H1 (cell line): ENCODE results near the gene MSI2. TPM values are rescaled to one million over a fixed set of nuclear protein-coding genes. Genes with fewer than 3 reads are reported as not detected.

ENCODE experiments used
- CTCF ChIA-PET: fragments of 300-600 bp; sonication (Branson Sonifier 250); formaldehyde crosslinking; loops from one replicate; lab custom pipeline; 2021; ENCODE audit not compliant: partially characterized antibody; lab: Charles Lee
- POLR2A ChIA-PET: fragments of 300-600 bp; sonication (Branson Sonifier 250); formaldehyde crosslinking; loops from one replicate; lab custom pipeline; 2021; ENCODE audit warnings: inconsistent platforms; ENCODE audit not compliant: partially characterized antibody; lab: Charles Lee
- DNase-seq, 2 experiments: peaks; one replicate each; pipeline versions ENCODE4 v3.0.0 to v3.0.0-alpha.2; 2010 to 2022; ENCODE audit warnings: low spot score in 2 of 2, low read depth in 1 of 2, mixed read lengths in 1 of 2
- FAIRE-seq: peaks from 2 replicates; lab custom pipeline; 2011; peaks lifted over from hg19 to GRCh38; lab: Jason Lieb, UNC
- H2AFZ ChIP-seq: 2 replicates; pipeline ENCODE4 v1.8.1; 2012; ENCODE audit warnings: low read length, inconsistent platforms
- H2AK5ac ChIP-seq: 2 replicates; pipeline ENCODE4 v1.6.1; 2013; ENCODE audit warnings: low read depth, low read length
- H2BK120ac ChIP-seq: replicated peaks from 2 replicates; pipeline ENCODE3; 2013; ENCODE audit warnings: low read depth, low read length, inconsistent platforms
- H2BK12ac ChIP-seq: 2 replicates; pipeline ENCODE4 v1.6.1; 2013; ENCODE audit warnings: low read depth, low read length
- H2BK15ac ChIP-seq: 2 replicates; pipeline ENCODE4 v1.6.1; 2013; ENCODE audit warnings: low read length
- H2BK20ac ChIP-seq: 2 replicates; pipeline ENCODE4 v1.6.1; 2013; ENCODE audit warnings: low read length
- H2BK5ac ChIP-seq: 2 replicates; pipeline ENCODE4 v1.6.1; 2013; ENCODE audit warnings: low read depth, low read length
- H3K14ac ChIP-seq: 2 replicates; pipeline ENCODE4 v1.6.1; 2013; ENCODE audit warnings: inconsistent platforms; ENCODE audit not compliant: insufficient read length
- H3K18ac ChIP-seq: 2 replicates; pipeline ENCODE4 v1.6.1; 2013; ENCODE audit warnings: low read length; ENCODE audit errors: extremely low read depth
- H3K23ac ChIP-seq: 2 replicates; pipeline ENCODE4 v1.6.1; 2013; ENCODE audit warnings: inconsistent platforms; ENCODE audit not compliant: insufficient read length
- H3K23me2 ChIP-seq: 2 replicates; pipeline ENCODE4 v1.6.1; 2013; ENCODE audit warnings: low read depth, low read length
- H3K27ac ChIP-seq: 2 replicates; pipeline ENCODE4 v1.6.1; 2011; ENCODE audit warnings: low read depth, low read length, inconsistent platforms
- H3K27me3 ChIP-seq, 4 experiments: replicated peaks in 1 of 4; 1 replicate in 1 of 4; 2 replicates in 3 of 4; pipeline versions ENCODE4 v1.6.1 to v1.8.1; 2011 to 2013; ENCODE audit warnings: low read length in 3 of 4, mild to moderate bottlenecking in 3 of 4, inconsistent platforms in 2 of 4, mixed read lengths in 2 of 4, moderate library complexity in 1 of 4; ENCODE audit not compliant: control insufficient read depth in 3 of 4, insufficient read depth in 3 of 4; ENCODE audit errors: extremely low read depth in 1 of 4
- H3K36me3 ChIP-seq, 4 experiments: 2 replicates each; pipeline versions ENCODE4 v1.6.1 to v1.8.1; 2011 to 2013; ENCODE audit warnings: mild to moderate bottlenecking in 4 of 4, low read length in 3 of 4, moderate library complexity in 2 of 4, control low read depth in 1 of 4, inconsistent platforms in 1 of 4; ENCODE audit not compliant: insufficient read depth in 4 of 4, control insufficient read depth in 2 of 4
- H3K4ac ChIP-seq: replicated peaks from 2 replicates; pipeline ENCODE3; 2013; ENCODE audit warnings: low read length, low read depth, mixed read lengths, inconsistent platforms; ENCODE audit not compliant: insufficient read length
- H3K4me1 ChIP-seq, 4 experiments: replicated peaks in 1 of 4; 1 replicate in 1 of 4; 2 replicates in 3 of 4; pipeline versions ENCODE4 v1.6.1 to v1.8.1; 2011 to 2013; ENCODE audit warnings: low read length in 3 of 4, inconsistent platforms in 2 of 4, mixed read lengths in 1 of 4; ENCODE audit not compliant: insufficient read depth in 4 of 4, control insufficient read depth in 3 of 4
- H3K4me2 ChIP-seq, 2 experiments: 2 replicates each; pipeline versions ENCODE4 v1.6.1 to v1.8.1; 2011 to 2013; ENCODE audit warnings: low read depth in 2 of 2, low read length in 2 of 2, control low read depth in 1 of 2, inconsistent platforms in 1 of 2, mild to moderate bottlenecking in 1 of 2; ENCODE audit not compliant: insufficient read depth in 1 of 2
- H3K4me3 ChIP-seq, 4 experiments: fragments of 200-600, 300-600 bp in 1 of 4; sonication (generic), shearing (Covaris generic), sonication (Bioruptor Twin) in 1 of 4; 2 replicates each; pipeline versions ENCODE4 v1.5.1 to v1.8.1; 2011 to 2016; ENCODE audit warnings: low read length in 4 of 4, low read depth in 3 of 4, control low read depth in 2 of 4, inconsistent platforms in 2 of 4, mild to moderate bottlenecking in 2 of 4, mixed read lengths in 1 of 4, moderate library complexity in 1 of 4; ENCODE audit not compliant: insufficient read depth in 2 of 4; ENCODE audit errors: extremely low read depth in 1 of 4
- H3K56ac ChIP-seq: replicated peaks from 2 replicates; pipeline ENCODE3; 2013; ENCODE audit warnings: low read depth, mild to moderate bottlenecking, mixed read lengths, low read length, inconsistent platforms; ENCODE audit not compliant: insufficient read length
- H3K79me1 ChIP-seq: 2 replicates; pipeline ENCODE4 v1.6.1; 2013; ENCODE audit warnings: low read depth, low read length, control low read depth
- H3K79me2 ChIP-seq, 2 experiments: 2 replicates each; pipeline versions ENCODE4 v1.6.1 to v1.8.1; 2012 to 2013; ENCODE audit warnings: low read length in 2 of 2, mild to moderate bottlenecking in 2 of 2, inconsistent platforms in 1 of 2; ENCODE audit not compliant: insufficient read depth in 2 of 2, control insufficient read depth in 1 of 2
- H3K9ac ChIP-seq, 4 experiments: replicated peaks in 1 of 4; 1 replicate in 1 of 4; 2 replicates in 3 of 4; pipeline versions ENCODE4 v1.6.1 to v1.8.1; 2011 to 2013; ENCODE audit warnings: low read depth in 3 of 4, low read length in 3 of 4, control low read depth in 2 of 4, mild to moderate bottlenecking in 2 of 4, moderate library complexity in 2 of 4, inconsistent platforms in 1 of 4; ENCODE audit errors: extremely low read depth in 1 of 4
- H3K9me3 ChIP-seq, 2 experiments: 2 replicates each; pipeline versions ENCODE4 v1.6.1 to v1.8.1; 2012 to 2013; ENCODE audit warnings: mild to moderate bottlenecking in 2 of 2, moderate library complexity in 2 of 2, control low read depth in 1 of 2, inconsistent platforms in 1 of 2, low read depth in 1 of 2, low read length in 1 of 2, mixed read lengths in 1 of 2; ENCODE audit not compliant: insufficient read depth in 2 of 2
- H4K20me1 ChIP-seq, 2 experiments: replicated peaks in 1 of 2; 2 replicates each; pipeline versions ENCODE3 to v1.8.1; 2011 to 2013; ENCODE audit warnings: inconsistent platforms in 2 of 2, low read length in 2 of 2, mild to moderate bottlenecking in 1 of 2; ENCODE audit not compliant: insufficient read depth in 2 of 2, control insufficient read depth in 1 of 2
- H4K5ac ChIP-seq: 2 replicates; pipeline ENCODE4 v1.6.1; 2013; ENCODE audit warnings: low read length, low read depth, mixed read lengths, inconsistent platforms; ENCODE audit not compliant: insufficient read length
- H4K8ac ChIP-seq: 2 replicates; pipeline ENCODE4 v1.8.0; 2013; ENCODE audit warnings: mild to moderate bottlenecking, moderate library complexity, low read length, inconsistent platforms; ENCODE audit not compliant: insufficient read depth; ENCODE audit errors: extremely low read depth
- H4K91ac ChIP-seq: replicated peaks from 2 replicates; pipeline ENCODE3; 2013; ENCODE audit warnings: low read length, mixed read lengths, inconsistent platforms; ENCODE audit not compliant: insufficient read length
- RFX5 ChIP-seq: IDR thresholded peaks from 2 replicates; pipeline ENCODE4 v1.6.1; 2011; ENCODE audit warnings: low read depth, low read length, improper control_type of control experiment, borderline replicate concordance
- SUZ12 ChIP-seq: fragments of 200-600 bp; sonication (generic); IDR thresholded peaks from 2 replicates; pipeline ENCODE4 v1.6.1; 2012; ENCODE audit warnings: mild to moderate bottlenecking, inconsistent platforms, low read length, moderate library complexity, mixed read lengths
- WGBS, 2 experiments: shearing (Covaris generic) in 1 of 2; methylation state at CpG; one replicate each; pipeline versions ENCODE4 v1.1.6 to v1.1.7; 2013 to 2015; ENCODE audit warnings: low lambda C conversion rate in 2 of 2, mixed read lengths in 2 of 2, inconsistent platforms in 1 of 2, low coverage in 1 of 2, missing lambda C conversion rate in 1 of 2; ENCODE audit not compliant: insufficient replicate concordance in 2 of 2, insufficient coverage in 1 of 2, insufficient read length in 1 of 2; ENCODE audit errors: extremely low coverage in 1 of 2, missing lambda C conversion rate in 1 of 2; 5-methylcytosine and 5-hydroxymethylcytosine counted together
- polyA plus RNA-seq, 7 experiments: library from polyadenylated mRNA; depleted of rRNA in 3 of 7; stranded (reverse) in 5 of 7; unstranded in 2 of 7; fragments of >200 nt in 5 of 7; fragments of 200-250 nt in 2 of 7; gene quantifications; 1 replicate in 5 of 7; 2 replicates in 1 of 7; 4 replicates in 1 of 7; pipeline versions ENCODE4 v1.2.1 to v1.2.3, GENCODE V29; 2011 to 2013; ENCODE audit warnings: missing spikeins in 2 of 7, mixed read lengths in 2 of 7
- total RNA-seq: library from RNA; stranded (reverse); fragmentation: NEBNext Ultra II Directional; extraction: Animal tissue kit (Norgen Biotek cat#: 25700); gene quantifications from 2 replicates; pipeline ENCODE4 v1.2.1, GENCODE V29; 2021
- TF ChIP-seq, protein P1 (sequence below): IDR thresholded peaks from 2 replicates; pipeline ENCODE4 v1.6.1; 2012; ENCODE audit warnings: low read length, inconsistent platforms

MSI2 gene
- total and polyA plus RNA-seq, 2 of the 8 experiments (the other 6 are each of a cell fraction or from before 2014, with no cell fraction given), result 36.7 to 80.6 TPM

DNA sequence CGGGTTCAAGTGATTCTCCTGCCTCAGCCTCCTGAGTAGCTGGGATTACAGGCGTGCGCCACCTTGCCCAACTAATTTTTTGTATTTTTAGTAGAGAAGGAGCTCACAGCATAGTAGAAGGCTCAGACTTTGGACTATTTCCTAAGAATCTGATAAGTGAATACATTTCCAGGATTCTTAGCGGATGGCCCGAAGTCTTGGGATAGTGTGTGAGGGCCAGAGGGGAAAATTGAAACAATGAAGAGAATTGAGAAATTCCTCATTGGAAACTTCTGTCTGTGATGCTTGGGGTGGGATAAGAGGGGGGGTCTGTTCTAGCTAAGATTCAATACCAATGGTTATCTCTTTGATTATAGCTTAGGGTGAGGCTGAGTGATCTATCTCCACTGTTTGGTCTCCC, 183.3 kb downstream of the MSI2 start:
- no peak overlapping the region for H2AFZ ChIP-seq
- H3K23me2 ChIP-seq, result no peaks in the 10 kb centered on the region; the same call in 1 of the 2 replicates
- FAIRE-seq, result no peak
- H3K23ac ChIP-seq, result no peak overlapping the region
- H2BK20ac ChIP-seq, result no peak overlapping the region
- no peaks in the 10 kb centered on the region for H3K27me3 ChIP-seq
- peaks cover under 1 to 17% (median 5%) of the 10 kb centered on the region in 4 experiments; a peak in 6 of 7 replicates for H3K4me1 ChIP-seq
- DNase-seq, result no peak
- H4K91ac ChIP-seq, result no peak overlapping the region
- H3K79me2 ChIP-seq, result peaks cover 0 to 24% of the 10 kb centered on the region in 2 experiments; a peak in 2 of 4 replicates
- no peak overlapping the region for H2BK12ac ChIP-seq
- H2AK5ac ChIP-seq, result no peak overlapping the region
- H3K9me3 ChIP-seq, result no peaks in the 10 kb centered on the region
- no peak overlapping the region for H3K56ac ChIP-seq
- no peak overlapping the region for H3K14ac ChIP-seq
- no peak overlapping the region for H4K8ac ChIP-seq
- WGBS, 2 experiments, result 96% methylated on average over 5 of the region's 5 CpGs; no CpG with 5 or more reads in 1 of the 2 experiments
- H3K36me3 ChIP-seq, result no peaks in the 10 kb centered on the region
- no peak overlapping the region for H3K9ac ChIP-seq
- H3K27ac ChIP-seq, result no peak overlapping the region
- CTCF ChIA-PET, result interaction anchor here (0.7 to 4.9 kb wide), 27 partner anchors 8 to 394 kb away, joined by 3 to 34 read pairs (median 5); no protein-coding TSS in a partner anchor
- no peak overlapping the region for H3K4me3 ChIP-seq
- no peak overlapping the region for H3K4ac ChIP-seq
- no peak overlapping the region for H2BK15ac ChIP-seq
- H3K18ac ChIP-seq, result 0 out of 2 replicates have a peak overlapping the region, but pooled peaks have one; percentile 14
- H2BK5ac ChIP-seq, result no peak overlapping the region
- no peak overlapping the region for H2BK120ac ChIP-seq
- TF ChIP-seq SUZ12, result no peak
- TF ChIP-seq, protein P1, sequence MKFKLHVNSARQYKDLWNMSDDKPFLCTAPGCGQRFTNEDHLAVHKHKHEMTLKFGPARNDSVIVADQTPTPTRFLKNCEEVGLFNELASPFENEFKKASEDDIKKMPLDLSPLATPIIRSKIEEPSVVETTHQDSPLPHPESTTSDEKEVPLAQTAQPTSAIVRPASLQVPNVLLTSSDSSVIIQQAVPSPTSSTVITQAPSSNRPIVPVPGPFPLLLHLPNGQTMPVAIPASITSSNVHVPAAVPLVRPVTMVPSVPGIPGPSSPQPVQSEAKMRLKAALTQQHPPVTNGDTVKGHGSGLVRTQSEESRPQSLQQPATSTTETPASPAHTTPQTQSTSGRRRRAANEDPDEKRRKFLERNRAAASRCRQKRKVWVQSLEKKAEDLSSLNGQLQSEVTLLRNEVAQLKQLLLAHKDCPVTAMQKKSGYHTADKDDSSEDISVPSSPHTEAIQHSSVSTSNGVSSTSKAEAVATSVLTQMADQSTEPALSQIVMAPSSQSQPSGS, result no peak
- no peak for TF ChIP-seq RFX5
- peaks cover 4 to 5% of the 10 kb centered on the region in 2 experiments for H4K20me1 ChIP-seq
- H3K4me2 ChIP-seq, result no peak overlapping the region
- POLR2A ChIA-PET, result interaction anchor here (0.8 to 1.0 kb wide), 2 partner anchors 45 to 109 kb away, joined by 3 to 4 read pairs; no protein-coding TSS in a partner anchor
- H3K79me1 ChIP-seq, result no peaks in the 10 kb centered on the region; the same call in 1 of the 2 replicates
- H4K5ac ChIP-seq, result no peak overlapping the region
